Measurements from ENCODE around the gene MYL1.

GRCh38 chr2:210360412-210360811, 45.4 kb upstream of the MYL1 start:
- TF ChIP-seq CTCF (IDR thresholded peaks at IDR 0.05 in 2 of 3, conservative IDR thresholded peaks at IDR 0.05 in 1 of 3; ENCODE audit: borderline replicate concordance in 1 of 3, insufficient read depth in 1 of 3, low read depth in 2 of 3, low read length in 2 of 3) (no peak), POLR2AphosphoS5 (IDR thresholded peaks at IDR 0.05; ENCODE audit: low read depth, low read length) (no peak), EZH2phosphoT487 (IDR thresholded peaks at IDR 0.05; ENCODE audit: borderline replicate concordance) (no peak), REST (IDR thresholded peaks at IDR 0.05; ENCODE audit: low read depth) (no peak)

Data from HCT116 (cell line).